Measurements from ENCODE around the gene CPD. TPM values are rescaled to one million over a fixed set of nuclear protein-coding genes. Genes with fewer than 3 reads are reported as not detected.

The CPD gene
- total and polyA plus RNA-seq, 2 of the 13 experiments (the other 11 are each of a cell fraction or from before 2014, with no cell fraction given), result 46.1 to 72.3 TPM

GRCh38 chr17:30344283-30345088, 34.2 kb upstream of the CPD start (continued):
- TF ChIP-seq ZNF609 (CRISPR knock-in tag; IDR thresholded peaks at IDR 0.05; ENCODE audit: borderline replicate concordance), result peak; percentile 69; the same call in 1 of the 2 replicates
- TF ChIP-seq NFIC (IDR thresholded peaks at IDR 0.05; ENCODE audit: low read length), result peak; percentile 92
- no peak for TF ChIP-seq RARG (CRISPR knock-in tag; IDR thresholded peaks at IDR 0.05; ENCODE audit: low read depth)
- TF ChIP-seq MYNN (CRISPR knock-in tag; IDR thresholded peaks at IDR 0.05; ENCODE audit: low read depth), result no peak
- TF ChIP-seq KLF15 (CRISPR knock-in tag; IDR thresholded peaks at IDR 0.05; ENCODE audit: borderline replicate concordance), result no peak
- no peak; the same call in none of the 2 replicates for TF ChIP-seq ZBTB38 (CRISPR knock-in tag; IDR thresholded peaks at IDR 0.05)
- no peak for TF ChIP-seq MBNL3 (CRISPR knock-in tag; conservative IDR thresholded peaks at IDR 0.05)
- peak; percentile 70; the same call in 1 of the 2 replicates for TF ChIP-seq KLF11 (CRISPR knock-in tag; IDR thresholded peaks at IDR 0.05)
- TF ChIP-seq TIGD3 (CRISPR knock-in tag; IDR thresholded peaks at IDR 0.05; ENCODE audit: borderline replicate concordance), result no peak
- no peak for TF ChIP-seq ZNF780A (CRISPR knock-in tag; IDR thresholded peaks at IDR 0.05)
- peak; percentile 74; the same call in 1 of the 2 replicates for TF ChIP-seq TEF (CRISPR knock-in tag; IDR thresholded peaks at IDR 0.05)
- TF ChIP-seq RFX1 (IDR thresholded peaks at IDR 0.05), result no peak
- peak; percentile 75 for TF ChIP-seq ZFX (CRISPR knock-in tag; IDR thresholded peaks at IDR 0.05; ENCODE audit: low read depth)
- peak in 1 of 2 experiments; percentile 62; a peak in 2 of 4 replicates for TF ChIP-seq KLF16 (CRISPR knock-in tag; IDR thresholded peaks at IDR 0.05)
- TF ChIP-seq ARNT2 (CRISPR knock-in tag; IDR thresholded peaks at IDR 0.05; ENCODE audit: low read depth), result no peak; the same call in 1 of the 2 replicates
- TF ChIP-seq JDP2 (CRISPR knock-in tag; IDR thresholded peaks at IDR 0.05; ENCODE audit: borderline replicate concordance), result no peak; the same call in 1 of the 2 replicates
- no peak; the same call in 1 of the 2 replicates for TF ChIP-seq RFX5 (IDR thresholded peaks at IDR 0.05; ENCODE audit: low read depth, low read length)
- TF ChIP-seq ZC3H13 (CRISPR knock-in tag; IDR thresholded peaks at IDR 0.05), result no peak; the same call in 1 of the 2 replicates
- no peak for TF ChIP-seq ZNF24 (IDR thresholded peaks at IDR 0.05)
- no peak for TF ChIP-seq PREB (CRISPR knock-in tag; IDR thresholded peaks at IDR 0.05)
- TF ChIP-seq NCOR1 (IDR thresholded peaks at IDR 0.05; ENCODE audit: borderline replicate concordance, low read length), result peak; percentile 74
- TF ChIP-seq STAG1 (CRISPR knock-in tag; IDR thresholded peaks at IDR 0.05), result peak; percentile 19
